GM23338 (cell line): ENCODE measurements around the gene SPINK5.

Source experiments
- CTCF ChIP-seq, 2 experiments: fragments of 200-600 bp in 1 of 2; sonication (generic) in 1 of 2; conservative IDR thresholded peaks; 2 replicates each; pipeline versions ENCODE4 v1.5.1 to v1.6.1; 2016 to 2017; ENCODE audit warnings: antibody characterized with exemption in 2 of 2, low read depth in 2 of 2, mild to moderate bottlenecking in 2 of 2, moderate library complexity in 1 of 2
- ETS1 ChIP-seq: IDR thresholded peaks from 2 replicates; pipeline ENCODE4 v1.6.1; 2016; ENCODE audit warnings: antibody characterized with exemption
- EZH2 ChIP-seq: fragments of 200-600 bp; sonication (generic); IDR thresholded peaks from one replicate; pipeline ENCODE4 v1.8.0; 2017; ENCODE audit warnings: antibody characterized with exemption, mild to moderate bottlenecking, low read depth; ENCODE audit not compliant: unreplicated experiment
- NANOG ChIP-seq: IDR thresholded peaks from 2 replicates; pipeline ENCODE4 v1.6.1; 2016; ENCODE audit warnings: antibody characterized with exemption, borderline replicate concordance
- POLR2AphosphoS5 ChIP-seq: IDR thresholded peaks from 2 replicates; pipeline ENCODE4 v1.6.1; 2016; ENCODE audit warnings: antibody characterized with exemption, low read depth

GRCh38 chr5:148179234-148179824 lies 115.5 kb downstream of the SPINK5 start:
- TF ChIP-seq CTCF (conservative IDR thresholded peaks at IDR 0.05; ENCODE audit: low read depth in 2 of 2) (peak; percentile 83 to 95), EZH2 (no peak), ETS1 (no peak), NANOG (no peak), POLR2AphosphoS5 (no peak)
